ENCODE results near the gene AKAP8. TPM values are rescaled to one million over a fixed set of nuclear protein-coding genes. Genes with fewer than 3 reads are reported as not detected.
"Not testable (repeated sequence)": the region's sequence is repeated elsewhere in the genome, so short reads cannot be mapped to it uniquely, and the experiment has no call there.

The AKAP8 gene
- polyA plus RNA-seq, 1 donor (not counting 4 experiments of a cell fraction or from before 2014, with no cell fraction given): 18.1 TPM

DNA sequence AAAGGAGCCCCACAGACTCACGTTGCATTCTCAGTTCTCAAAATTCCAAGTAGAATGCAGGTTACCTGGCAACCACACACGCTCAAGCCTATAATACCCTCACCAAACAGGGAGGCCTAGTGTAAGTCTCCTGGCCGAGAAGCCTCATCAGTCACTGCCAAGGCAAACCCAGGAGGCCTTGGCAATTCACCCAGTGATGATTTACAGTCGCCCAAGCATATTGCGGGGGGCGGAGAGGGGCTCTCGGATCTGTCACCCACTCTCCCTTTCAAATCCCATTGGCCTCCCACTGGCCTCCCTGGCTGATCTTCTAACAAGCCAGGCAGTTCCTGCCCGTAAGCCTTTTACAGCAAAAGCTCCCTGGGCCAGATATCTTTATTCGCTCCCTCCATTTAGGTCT lies 38.1 kb upstream of the AKAP8 start:
- Histone ChIP-seq H3K9me3 (ENCODE audit: control insufficient read depth, low read depth, low read length) (no peaks in the 10 kb centered on the region), H3K36me3 (ENCODE audit: control insufficient read depth in 2 of 2, extremely low read depth in 1 of 2, insufficient read depth in 2 of 2, low read length in 2 of 2) (peaks cover 0 to 9% of the 10 kb centered on the region in 2 experiments), H3K27me3 (ENCODE audit: control insufficient read depth, extremely low read depth, insufficient read depth, low read length) (no peaks in the 10 kb centered on the region), H3K4me3 (ENCODE audit: control insufficient read depth in 2 of 3, extremely low read depth in 1 of 3, insufficient read depth in 2 of 3, low read depth in 1 of 3, low read length in 3 of 3) (peak overlapping the region; percentile 90 to 97 (median 93)), H3K9ac (ENCODE audit: control insufficient read depth, extremely low read depth, insufficient read depth, low read length) (peak overlapping the region; percentile 94), H2AFZ (ENCODE audit: control insufficient read depth, low read length) (no peak overlapping the region), H4K20me1 (ENCODE audit: control insufficient read depth, extremely low read depth, insufficient read depth, low read length) (peaks cover 12% of the 10 kb centered on the region), H3K27ac (ENCODE audit: control insufficient read depth, insufficient read depth, low read length) (peak overlapping the region; percentile 77), H3K4me1 (ENCODE audit: control insufficient read depth, extremely low read depth, insufficient read depth, low read length) (peaks cover 11% of the 10 kb centered on the region), H3K9me1 (ENCODE audit: control insufficient read depth, extremely low read depth, insufficient read depth, low read length) (no peaks in the 10 kb centered on the region), H3K4me2 (ENCODE audit: control insufficient read depth, extremely low read depth, insufficient read depth, low read depth, low read length) (peak overlapping the region; percentile 85), H3K79me2 (ENCODE audit: control insufficient read depth, insufficient read depth, low read length) (peaks cover 58% of the 10 kb centered on the region)
- TF ChIP-seq EZH2 (IDR thresholded peaks at IDR 0.05; ENCODE audit: low read length): no peak
- TF ChIP-seq, protein P1, sequence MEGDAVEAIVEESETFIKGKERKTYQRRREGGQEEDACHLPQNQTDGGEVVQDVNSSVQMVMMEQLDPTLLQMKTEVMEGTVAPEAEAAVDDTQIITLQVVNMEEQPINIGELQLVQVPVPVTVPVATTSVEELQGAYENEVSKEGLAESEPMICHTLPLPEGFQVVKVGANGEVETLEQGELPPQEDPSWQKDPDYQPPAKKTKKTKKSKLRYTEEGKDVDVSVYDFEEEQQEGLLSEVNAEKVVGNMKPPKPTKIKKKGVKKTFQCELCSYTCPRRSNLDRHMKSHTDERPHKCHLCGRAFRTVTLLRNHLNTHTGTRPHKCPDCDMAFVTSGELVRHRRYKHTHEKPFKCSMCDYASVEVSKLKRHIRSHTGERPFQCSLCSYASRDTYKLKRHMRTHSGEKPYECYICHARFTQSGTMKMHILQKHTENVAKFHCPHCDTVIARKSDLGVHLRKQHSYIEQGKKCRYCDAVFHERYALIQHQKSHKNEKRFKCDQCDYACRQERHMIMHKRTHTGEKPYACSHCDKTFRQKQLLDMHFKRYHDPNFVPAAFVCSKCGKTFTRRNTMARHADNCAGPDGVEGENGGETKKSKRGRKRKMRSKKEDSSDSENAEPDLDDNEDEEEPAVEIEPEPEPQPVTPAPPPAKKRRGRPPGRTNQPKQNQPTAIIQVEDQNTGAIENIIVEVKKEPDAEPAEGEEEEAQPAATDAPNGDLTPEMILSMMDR (optimal IDR thresholded peaks at IDR 0.05 in 1 of 3, IDR thresholded peaks at IDR 0.05 in 1 of 3, conservative IDR thresholded peaks at IDR 0.05 in 1 of 3; ENCODE audit: extremely low read depth in 1 of 3, insufficient read depth in 2 of 3, low read length in 3 of 3): no peak
- FAIRE-seq (peak; percentile 20), DNase-seq (ENCODE audit: low read depth, low spot score) (no peak)
- dilution Hi-C loops (cut with MboI; ENCODE audit: extremely low pct_ligation_motif_present, low sequenced_read_pairs): no loop called here

DNA sequence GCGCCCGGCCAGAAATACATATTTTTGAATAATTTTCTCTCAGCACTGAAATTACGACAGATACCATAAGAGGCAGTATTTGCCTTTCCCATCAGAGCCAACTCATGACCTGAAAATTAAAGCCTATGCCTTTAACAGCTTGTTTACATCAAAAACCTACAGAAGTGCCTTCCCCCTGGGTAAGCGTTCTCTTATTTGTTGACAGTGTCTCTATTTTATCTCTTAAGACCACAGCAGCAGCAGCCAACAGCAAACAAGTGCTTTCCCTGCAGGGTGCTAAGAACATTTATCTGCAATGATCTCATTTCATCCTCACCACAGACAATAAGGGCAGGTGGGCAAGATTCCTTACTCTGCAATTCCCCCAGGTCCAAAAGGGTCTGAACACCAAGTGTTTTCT lies 33.2 kb upstream of the AKAP8 start:
- no peak for FAIRE-seq

DNA sequence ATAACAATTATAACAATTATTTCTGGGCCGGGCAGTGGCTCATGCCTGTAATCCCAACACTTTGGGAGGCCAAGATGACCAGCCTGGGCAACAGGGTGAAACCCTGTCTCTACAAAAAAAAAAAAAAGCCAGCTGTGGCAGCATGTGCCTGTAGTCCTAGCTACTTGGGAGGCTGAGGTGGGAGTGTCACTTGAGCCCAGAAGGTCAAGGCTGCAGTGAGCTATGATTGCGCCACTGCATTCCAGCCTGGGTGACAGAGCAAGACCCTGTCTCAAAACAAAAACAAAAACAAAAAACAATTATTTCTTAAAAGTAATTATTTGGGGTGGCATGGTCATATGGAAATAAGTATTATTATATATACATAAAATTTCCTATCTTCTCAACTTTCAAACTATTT lies 31.8 kb upstream of the AKAP8 start:
- H3K4me3 ChIP-seq (ENCODE audit: control insufficient read depth in 2 of 3, extremely low read depth in 1 of 3, insufficient read depth in 2 of 3, low read depth in 1 of 3, low read length in 3 of 3); H3K9me3 ChIP-seq (ENCODE audit: control insufficient read depth, low read depth, low read length); H3K4me2 ChIP-seq (ENCODE audit: control insufficient read depth, extremely low read depth, insufficient read depth, low read depth, low read length); FAIRE-seq; H2AFZ ChIP-seq (ENCODE audit: control insufficient read depth, low read length); dilution Hi-C loops (cut with MboI; ENCODE audit: extremely low pct_ligation_motif_present, low sequenced_read_pairs); H3K27me3 ChIP-seq (ENCODE audit: control insufficient read depth, extremely low read depth, insufficient read depth, low read length); H3K9me1 ChIP-seq (ENCODE audit: control insufficient read depth, extremely low read depth, insufficient read depth, low read length); H3K9ac ChIP-seq (ENCODE audit: control insufficient read depth, extremely low read depth, insufficient read depth, low read length); DNase-seq (ENCODE audit: low read depth, low spot score); H3K4me1 ChIP-seq (ENCODE audit: control insufficient read depth, extremely low read depth, insufficient read depth, low read length); H3K27ac ChIP-seq (ENCODE audit: control insufficient read depth, insufficient read depth, low read length): not testable (repeated sequence)
- peaks cover 10% of the 10 kb centered on the region for H4K20me1 ChIP-seq (ENCODE audit: control insufficient read depth, extremely low read depth, insufficient read depth, low read length)
- peaks cover 96% of the 10 kb centered on the region for H3K79me2 ChIP-seq (ENCODE audit: control insufficient read depth, insufficient read depth, low read length)
- peaks cover 9 to 12% of the 10 kb centered on the region in 2 experiments for H3K36me3 ChIP-seq (ENCODE audit: control insufficient read depth in 2 of 2, extremely low read depth in 1 of 2, insufficient read depth in 2 of 2, low read length in 2 of 2)

More for the DNA sequence above, 33.2 kb upstream of the AKAP8 start:
- Histone ChIP-seq H4K20me1 (ENCODE audit: control insufficient read depth, extremely low read depth, insufficient read depth, low read length) (peaks cover 16% of the 10 kb centered on the region), H3K9me3 (ENCODE audit: control insufficient read depth, low read depth, low read length) (no peaks in the 10 kb centered on the region), H2AFZ (ENCODE audit: control insufficient read depth, low read length) (no peak overlapping the region), H3K4me2 (ENCODE audit: control insufficient read depth, extremely low read depth, insufficient read depth, low read depth, low read length) (no peak overlapping the region), H3K9ac (ENCODE audit: control insufficient read depth, extremely low read depth, insufficient read depth, low read length) (no peak overlapping the region), H3K9me1 (ENCODE audit: control insufficient read depth, extremely low read depth, insufficient read depth, low read length) (no peaks in the 10 kb centered on the region), H3K79me2 (ENCODE audit: control insufficient read depth, insufficient read depth, low read length) (peaks cover 96% of the 10 kb centered on the region), H3K4me3 (ENCODE audit: control insufficient read depth in 2 of 3, extremely low read depth in 1 of 3, insufficient read depth in 2 of 3, low read depth in 1 of 3, low read length in 3 of 3) (no peak overlapping the region), H3K4me1 (ENCODE audit: control insufficient read depth, extremely low read depth, insufficient read depth, low read length) (peaks cover 6% of the 10 kb centered on the region), H3K27ac (ENCODE audit: control insufficient read depth, insufficient read depth, low read length) (no peak overlapping the region), H3K36me3 (ENCODE audit: control insufficient read depth in 2 of 2, extremely low read depth in 1 of 2, insufficient read depth in 2 of 2, low read length in 2 of 2) (peaks cover 9 to 12% of the 10 kb centered on the region in 2 experiments), H3K27me3 (ENCODE audit: control insufficient read depth, extremely low read depth, insufficient read depth, low read length) (no peaks in the 10 kb centered on the region)
- TF ChIP-seq, protein P1 (optimal IDR thresholded peaks at IDR 0.05 in 1 of 3, IDR thresholded peaks at IDR 0.05 in 1 of 3, conservative IDR thresholded peaks at IDR 0.05 in 1 of 3; ENCODE audit: extremely low read depth in 1 of 3, insufficient read depth in 2 of 3, low read length in 3 of 3): no peak
- TF ChIP-seq EZH2 (IDR thresholded peaks at IDR 0.05; ENCODE audit: low read length): no peak
- dilution Hi-C loops (cut with MboI; ENCODE audit: extremely low pct_ligation_motif_present, low sequenced_read_pairs): no loop called here
- no peak for DNase-seq (ENCODE audit: low read depth, low spot score)

Data from keratinocyte (primary cell).